Thyroid gland (tissue), 4 donors: ENCODE results near the gene RPRML. TPM values are rescaled to one million over a fixed set of nuclear protein-coding genes. Genes with fewer than 3 reads are reported as not detected.

ENCODE experiments used
- DNase-seq, 2 donors: peaks; one replicate each; pipeline ENCODE4 v3.0.0-alpha.2; 2019
- H3K27ac ChIP-seq, 3 donors: fragments of 200-600 bp; sonication (generic); 1 replicate in 2 of 3; 2 replicates in 1 of 3; pipeline ENCODE4 v1.5.1; 2016 to 2019; ENCODE audit warnings: mild to moderate bottlenecking in 1 of 3, moderate library complexity in 1 of 3
- H3K27me3 ChIP-seq: fragments of 200-600 bp; sonication (generic); one replicate; pipeline ENCODE4 v1.5.1; 2019
- H3K36me3 ChIP-seq, 2 donors: fragments of 200-600 bp; sonication (generic); one replicate each; pipeline ENCODE4 v1.5.1; 2016 to 2019
- H3K4me1 ChIP-seq, 2 donors: fragments of 200-600 bp; sonication (generic); one replicate each; pipeline ENCODE4 v1.5.1; 2017 to 2019
- H3K4me3 ChIP-seq, 3 donors: fragments of 200-600 bp; sonication (generic); replicated peaks in 1 of 3; 1 replicate in 2 of 3; 2 replicates in 1 of 3; pipeline ENCODE4 v1.5.1; 2016; ENCODE audit warnings: mild to moderate bottlenecking in 1 of 3
- H3K9me3 ChIP-seq: fragments of 200-600 bp; sonication (generic); one replicate; pipeline ENCODE4 v1.5.1; 2017
- POLR2A ChIP-seq, 2 donors: fragments of 450-650 bp; IDR thresholded peaks; one replicate each; pipeline ENCODE4 v1.6.1; 2017; ENCODE audit warnings: antibody characterized with exemption in 2 of 2, mild to moderate bottlenecking in 2 of 2, moderate library complexity in 1 of 2
- WGBS, 2 donors: methylation state at CpG; one replicate each; pipeline ENCODE4 v1.1.5; 2017; 5-methylcytosine and 5-hydroxymethylcytosine counted together
- intact Hi-C: fragments of 100-400 bp; cut with DNase I; formaldehyde crosslinking; loops from one replicate; pipeline ENCODE4 v1.15.1; 2023
- total RNA-seq, 4 donors: library from RNA; depleted of rRNA; stranded (reverse); fragments of >200 nt; gene quantifications; one replicate each; pipeline ENCODE4 v1.2.3, GENCODE V29; 2016
- TF ChIP-seq, protein P1 (sequence below), 6 experiments: fragments of 200-600 bp in 3 of 6; fragments of 450-650 bp in 3 of 6; sonication (generic) in 3 of 6; IDR thresholded peaks; one replicate each; pipeline ENCODE4 v1.5.1; 2016 to 2019; ENCODE audit warnings: antibody characterized with exemption in 6 of 6, mild to moderate bottlenecking in 2 of 6, inconsistent platforms in 1 of 6, moderate library complexity in 1 of 6

The RPRML gene
- total RNA-seq, 4 donors from 2014 or later: not detected

DNA sequence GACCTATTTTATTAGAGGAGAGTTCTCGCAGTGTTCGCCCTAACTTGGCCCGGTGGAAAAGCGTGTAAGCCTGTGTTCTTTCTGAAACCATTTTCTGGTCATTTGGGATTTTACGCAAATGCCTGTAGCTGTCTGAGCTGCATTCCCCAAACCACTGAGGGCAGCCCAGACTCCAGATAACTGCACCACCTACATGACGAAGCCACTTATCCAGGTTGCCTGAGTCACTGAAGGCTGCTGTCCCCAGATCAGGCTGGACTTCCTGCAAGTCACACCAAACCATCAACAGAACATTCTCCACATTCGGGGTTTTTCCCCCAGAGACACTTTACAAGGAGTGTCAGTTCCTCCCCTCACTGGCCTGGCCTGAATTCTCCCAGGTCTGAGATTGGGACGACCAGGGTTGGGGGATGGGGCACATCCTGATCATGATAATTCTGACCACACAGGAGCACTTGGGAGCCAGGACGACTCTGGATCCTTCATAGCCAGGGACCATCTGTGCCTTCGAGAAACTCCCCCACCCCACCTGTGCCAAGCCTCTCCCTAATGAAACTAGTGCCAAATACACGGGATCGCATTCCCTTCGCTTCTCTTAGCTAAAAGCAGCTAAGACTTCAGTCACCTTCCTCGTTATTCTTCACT is 2.3 kb downstream of the RPRML start:
- Histone ChIP-seq H3K9me3 (no peaks in the 10 kb centered on the region), H3K36me3 (no peaks in the 10 kb centered on the region), H3K4me1 (peaks cover 17 to 20% of the 10 kb centered on the region in 2 donors), H3K27ac (no peak overlapping the region), H3K4me3 (no peak overlapping the region), H3K27me3 (peaks cover 13% of the 10 kb centered on the region)
- DNase-seq: no peak
- intact Hi-C loops: no loop called here
- 44 to 67% methylated on average over 14 of the region's 14 CpGs for WGBS, 2 donors
- TF ChIP-seq, protein P1, sequence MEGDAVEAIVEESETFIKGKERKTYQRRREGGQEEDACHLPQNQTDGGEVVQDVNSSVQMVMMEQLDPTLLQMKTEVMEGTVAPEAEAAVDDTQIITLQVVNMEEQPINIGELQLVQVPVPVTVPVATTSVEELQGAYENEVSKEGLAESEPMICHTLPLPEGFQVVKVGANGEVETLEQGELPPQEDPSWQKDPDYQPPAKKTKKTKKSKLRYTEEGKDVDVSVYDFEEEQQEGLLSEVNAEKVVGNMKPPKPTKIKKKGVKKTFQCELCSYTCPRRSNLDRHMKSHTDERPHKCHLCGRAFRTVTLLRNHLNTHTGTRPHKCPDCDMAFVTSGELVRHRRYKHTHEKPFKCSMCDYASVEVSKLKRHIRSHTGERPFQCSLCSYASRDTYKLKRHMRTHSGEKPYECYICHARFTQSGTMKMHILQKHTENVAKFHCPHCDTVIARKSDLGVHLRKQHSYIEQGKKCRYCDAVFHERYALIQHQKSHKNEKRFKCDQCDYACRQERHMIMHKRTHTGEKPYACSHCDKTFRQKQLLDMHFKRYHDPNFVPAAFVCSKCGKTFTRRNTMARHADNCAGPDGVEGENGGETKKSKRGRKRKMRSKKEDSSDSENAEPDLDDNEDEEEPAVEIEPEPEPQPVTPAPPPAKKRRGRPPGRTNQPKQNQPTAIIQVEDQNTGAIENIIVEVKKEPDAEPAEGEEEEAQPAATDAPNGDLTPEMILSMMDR (IDR thresholded peaks at IDR 0.05): no peak
- no peak for TF ChIP-seq POLR2A (IDR thresholded peaks at IDR 0.05)

DNA sequence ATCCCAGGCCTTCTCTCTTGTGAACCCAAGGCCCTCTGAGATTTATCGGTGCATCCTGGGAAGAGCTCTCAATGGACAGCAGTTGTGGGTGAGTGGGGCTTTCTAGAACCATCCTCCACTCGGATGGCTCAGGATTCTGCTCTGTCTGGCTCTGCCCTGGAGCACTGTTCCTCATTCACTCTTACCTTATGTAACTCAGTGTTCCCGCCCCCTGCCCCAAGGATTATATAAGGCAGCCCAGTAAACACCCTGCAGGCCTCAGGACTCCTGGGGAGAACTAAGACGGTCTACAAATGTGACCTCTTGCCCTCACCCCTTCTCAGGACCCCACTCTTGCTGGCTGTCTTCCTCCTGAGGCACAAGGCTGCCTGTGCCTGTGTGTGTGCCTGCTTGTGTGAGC is 3.8 kb downstream of the RPRML start:
- WGBS, 2 donors: 80% methylated on average over 4 of the region's 4 CpGs
- H3K36me3 ChIP-seq: no peaks in the 10 kb centered on the region
- no peak overlapping the region for H3K4me3 ChIP-seq
- intact Hi-C loops: no loop called here
- H3K27ac ChIP-seq: no peak overlapping the region
- DNase-seq: no peak
- H3K27me3 ChIP-seq: peaks cover 13% of the 10 kb centered on the region
- H3K4me1 ChIP-seq: peaks cover 17 to 20% of the 10 kb centered on the region in 2 donors
- H3K9me3 ChIP-seq: no peaks in the 10 kb centered on the region
- TF ChIP-seq, protein P1 (IDR thresholded peaks at IDR 0.05): no peak
- TF ChIP-seq POLR2A (IDR thresholded peaks at IDR 0.05): no peak

DNA sequence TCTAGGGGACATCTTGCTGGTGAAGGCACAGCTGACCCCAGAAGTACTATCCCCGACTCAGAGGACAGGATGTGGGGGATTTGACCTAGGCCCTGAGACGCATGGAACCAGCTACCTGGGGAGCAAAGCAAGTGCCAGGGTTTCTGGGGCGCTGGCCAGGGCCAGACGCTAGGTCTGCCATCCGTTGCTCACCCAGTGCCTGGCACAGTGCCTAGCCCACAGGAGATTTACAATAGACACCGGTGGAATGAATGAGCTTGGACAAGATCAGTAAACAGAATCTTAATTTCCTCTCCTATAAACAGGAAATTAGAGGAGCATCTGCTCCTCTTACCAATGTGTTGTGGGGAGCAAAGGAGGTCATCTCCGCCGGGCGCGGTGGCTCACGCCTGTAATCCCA is 5.0 kb downstream of the RPRML start:
- WGBS, 2 donors: 80 to 84% methylated on average over 11 of the region's 11 CpGs
- no peaks in the 10 kb centered on the region for H3K9me3 ChIP-seq
- H3K4me1 ChIP-seq: peaks cover 11 to 13% of the 10 kb centered on the region in 2 donors
- H3K27ac ChIP-seq: no peak overlapping the region
- TF ChIP-seq, protein P1 (IDR thresholded peaks at IDR 0.05): no peak
- no peak for TF ChIP-seq POLR2A (IDR thresholded peaks at IDR 0.05)
- peaks cover 13% of the 10 kb centered on the region for H3K27me3 ChIP-seq
- DNase-seq: no peak
- H3K4me3 ChIP-seq: no peak overlapping the region
- H3K36me3 ChIP-seq: no peaks in the 10 kb centered on the region
- intact Hi-C loops: no loop called here

DNA sequence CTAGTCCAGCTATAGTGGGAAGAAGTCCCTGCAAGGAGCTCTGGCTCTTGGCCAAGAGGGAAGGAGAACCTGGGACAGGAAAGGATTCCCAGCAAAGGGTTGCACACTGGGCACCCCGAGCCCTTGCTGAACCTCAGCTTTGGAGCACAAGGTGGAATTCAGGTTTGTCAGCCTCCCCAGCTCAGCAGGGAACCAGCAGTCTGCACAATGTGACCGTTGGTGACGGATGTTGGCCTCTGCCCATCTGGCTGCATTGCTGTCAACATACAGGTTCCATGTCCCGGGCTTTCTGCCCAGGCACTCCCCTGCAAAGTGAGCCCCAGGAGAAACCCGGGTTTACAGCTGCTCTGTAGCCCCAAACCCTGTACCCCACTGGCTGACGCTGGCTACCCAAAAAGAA is 6.7 kb downstream of the RPRML start:
- 54 to 75% methylated on average over 6 of the region's 6 CpGs for WGBS, 2 donors
- no peaks in the 10 kb centered on the region for H3K9me3 ChIP-seq
- intact Hi-C loops: no loop called here
- H3K4me1 ChIP-seq: no peaks in the 10 kb centered on the region
- no peak for DNase-seq
- no peak overlapping the region for H3K4me3 ChIP-seq
- H3K27ac ChIP-seq: no peak overlapping the region
- H3K27me3 ChIP-seq: no peaks in the 10 kb centered on the region
- H3K36me3 ChIP-seq: no peaks in the 10 kb centered on the region
- TF ChIP-seq, protein P1 (IDR thresholded peaks at IDR 0.05): no peak
- no peak for TF ChIP-seq POLR2A (IDR thresholded peaks at IDR 0.05)

DNA sequence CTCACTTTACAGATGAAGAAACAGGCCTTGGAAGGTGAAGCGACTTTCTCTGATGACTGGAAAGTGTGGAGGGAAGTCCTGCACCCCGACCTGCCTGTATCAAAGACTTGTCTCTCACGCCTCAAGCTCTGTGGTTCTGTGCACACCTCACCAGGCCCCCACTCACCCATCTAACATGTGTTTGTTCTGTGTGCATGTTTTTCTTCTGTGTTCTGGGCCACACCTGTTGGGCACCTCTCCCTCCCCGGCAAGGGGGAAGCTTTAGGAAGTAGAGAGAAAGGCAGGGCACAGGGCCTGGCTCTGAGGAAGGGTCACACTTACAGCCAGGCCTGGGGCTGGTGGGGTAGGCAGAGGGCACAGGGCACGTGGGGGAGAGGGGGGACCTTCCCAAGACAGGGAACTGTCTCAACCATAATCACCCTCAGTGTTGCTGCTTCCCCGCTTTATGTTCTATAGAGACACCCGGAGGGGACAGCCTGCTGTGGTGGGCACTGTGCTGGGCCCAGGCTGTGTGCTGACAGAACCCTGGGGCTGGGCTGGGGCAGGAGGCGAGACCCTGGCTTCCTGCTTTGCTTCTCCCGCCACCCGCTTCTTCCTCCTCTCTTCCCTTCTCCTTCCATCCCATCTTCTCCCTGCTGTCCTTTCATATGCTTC is 7.3 kb downstream of the RPRML start:
- WGBS, 2 donors: 75 to 78% methylated on average over 9 to 10 of the region's 10 CpGs
- H3K27me3 ChIP-seq: no peaks in the 10 kb centered on the region
- H3K27ac ChIP-seq: no peak overlapping the region
- no peaks in the 10 kb centered on the region for H3K9me3 ChIP-seq
- intact Hi-C loops: no loop called here
- H3K4me3 ChIP-seq: no peak overlapping the region
- H3K36me3 ChIP-seq: no peaks in the 10 kb centered on the region
- DNase-seq: no peak
- H3K4me1 ChIP-seq: no peaks in the 10 kb centered on the region
- TF ChIP-seq POLR2A (IDR thresholded peaks at IDR 0.05): no peak
- TF ChIP-seq, protein P1 (IDR thresholded peaks at IDR 0.05): no peak
